Measurements from ENCODE around the gene ERN1.

GRCh38 chr17:64163468-64163867, 33.5 kb upstream of the ERN1 start:
- TF ChIP-seq, protein P1, sequence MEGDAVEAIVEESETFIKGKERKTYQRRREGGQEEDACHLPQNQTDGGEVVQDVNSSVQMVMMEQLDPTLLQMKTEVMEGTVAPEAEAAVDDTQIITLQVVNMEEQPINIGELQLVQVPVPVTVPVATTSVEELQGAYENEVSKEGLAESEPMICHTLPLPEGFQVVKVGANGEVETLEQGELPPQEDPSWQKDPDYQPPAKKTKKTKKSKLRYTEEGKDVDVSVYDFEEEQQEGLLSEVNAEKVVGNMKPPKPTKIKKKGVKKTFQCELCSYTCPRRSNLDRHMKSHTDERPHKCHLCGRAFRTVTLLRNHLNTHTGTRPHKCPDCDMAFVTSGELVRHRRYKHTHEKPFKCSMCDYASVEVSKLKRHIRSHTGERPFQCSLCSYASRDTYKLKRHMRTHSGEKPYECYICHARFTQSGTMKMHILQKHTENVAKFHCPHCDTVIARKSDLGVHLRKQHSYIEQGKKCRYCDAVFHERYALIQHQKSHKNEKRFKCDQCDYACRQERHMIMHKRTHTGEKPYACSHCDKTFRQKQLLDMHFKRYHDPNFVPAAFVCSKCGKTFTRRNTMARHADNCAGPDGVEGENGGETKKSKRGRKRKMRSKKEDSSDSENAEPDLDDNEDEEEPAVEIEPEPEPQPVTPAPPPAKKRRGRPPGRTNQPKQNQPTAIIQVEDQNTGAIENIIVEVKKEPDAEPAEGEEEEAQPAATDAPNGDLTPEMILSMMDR (IDR thresholded peaks at IDR 0.05 in 8 of 11, conservative IDR thresholded peaks at IDR 0.05 in 3 of 11) = no peak
- TF ChIP-seq POLR2AphosphoS5 (IDR thresholded peaks at IDR 0.05) = no peak
- TF ChIP-seq POLR2A (IDR thresholded peaks at IDR 0.05) = no peak
